Measurements from ENCODE around the gene ZNF135. TPM values are rescaled to one million over a fixed set of nuclear protein-coding genes. Genes with fewer than 3 reads are reported as not detected.

ZNF135 gene
- total and polyA plus RNA-seq, 10 of the 15 experiments (the other 5 are each of a cell fraction or from before 2014, with no cell fraction given) = 0.04 TPM; not detected in 9

DNA sequence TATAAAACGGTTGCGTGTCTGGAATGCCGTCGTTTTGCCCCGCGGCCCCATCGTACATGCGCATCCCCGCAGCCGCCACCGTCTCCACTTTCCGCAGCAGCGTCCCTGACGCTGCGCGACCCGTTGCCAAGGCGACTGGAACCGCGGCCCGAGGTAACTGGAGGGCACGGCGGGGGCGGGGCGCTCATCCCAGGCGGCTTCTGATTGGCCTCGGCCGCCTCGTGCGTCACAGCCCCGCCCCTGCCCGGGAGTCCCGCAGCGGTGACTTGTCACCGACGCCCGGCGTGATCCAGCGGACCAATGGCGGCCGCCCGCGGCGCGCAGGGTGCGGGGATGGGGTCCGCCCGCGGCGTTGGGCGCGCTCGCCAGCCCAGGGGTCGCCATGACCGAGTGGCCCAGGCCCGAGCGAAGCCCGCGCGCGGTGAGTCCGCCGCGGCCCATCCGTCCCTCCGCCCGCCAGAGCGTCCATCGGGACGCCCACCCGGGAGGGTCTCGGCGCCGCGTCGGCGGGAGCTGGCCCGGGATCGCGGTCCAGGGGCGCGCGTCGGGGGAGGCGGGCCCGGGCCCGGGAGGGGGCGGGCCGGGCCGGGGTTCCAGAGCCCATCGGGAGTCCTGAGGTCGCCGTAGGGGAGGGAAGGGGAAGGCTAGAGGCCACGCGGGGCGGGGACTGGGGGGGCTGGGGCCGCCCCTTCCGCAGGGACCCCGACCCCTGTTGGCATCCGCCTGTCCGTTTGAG, 25.2 kb upstream of the ZNF135 start, which contains the start of gene ZSCAN1:
ZSCAN1 (plus strand) TSS at position 285 of the 736 bp plus-strand sequence. CDS start 3,812 bp downstream, outside the sequence.
- WGBS (ENCODE audit: insufficient coverage, insufficient replicate concordance, low lambda C conversion rate, missing lambda C conversion rate) = 95% methylated on average over 51 of the region's 101 CpGs
- Histone ChIP-seq H2AFZ (ENCODE audit: control insufficient read depth, low read depth, low read length) (no peak within 1 kb of the TSS), H3K9ac (ENCODE audit: control insufficient read depth, insufficient read depth, low read length) (no peak within 1 kb of the TSS), H3K27ac (ENCODE audit: control insufficient read depth, insufficient read depth) (no peak within 1 kb of the TSS), H3K9me3 (replicated peaks; ENCODE audit: control insufficient read depth, insufficient read depth, low read length) (no peaks in the 10 kb centered on the region; the same call in 2 of the 3 replicates), H3K4me2 (ENCODE audit: control insufficient read depth, insufficient read depth) (no peak within 1 kb of the TSS), H3K36me3 (ENCODE audit: control insufficient read depth in 2 of 2, insufficient read depth in 2 of 2, low read length in 1 of 2) (no peaks in the 10 kb centered on the region), H3K4me3 (no peak within 1 kb of the TSS), H3K4me1 (ENCODE audit: control insufficient read depth, insufficient read depth, low read length) (no peaks in the 10 kb centered on the region), H3K27me3 (replicated peaks in 1 of 2; ENCODE audit: control insufficient read depth in 2 of 2, insufficient read depth in 2 of 2, low read length in 1 of 2) (no peaks in the 10 kb centered on the region), H4K20me1 (ENCODE audit: control insufficient read depth, insufficient read depth) (no peaks in the 10 kb centered on the region), H3K79me2 (ENCODE audit: control insufficient read depth, insufficient read depth, low read length) (no peaks in the 10 kb centered on the region)
- ChIA-PET POLR2A (no interaction called here), SMC1A (ENCODE audit: uncharacterized antibody, unreplicated experiment) (no interaction called here), RAD21 (ENCODE audit: unreplicated experiment) (no interaction called here), CTCF (no interaction called here)
- no peak for TF ChIP-seq SUZ12 (IDR thresholded peaks at IDR 0.05; ENCODE audit: unreplicated experiment)
- TF ChIP-seq TCF7 (IDR thresholded peaks at IDR 0.05; ENCODE audit: borderline replicate concordance) = no peak
- TF ChIP-seq EP300 (IDR thresholded peaks at IDR 0.05; ENCODE audit: borderline replicate concordance in 1 of 2, control insufficient read depth in 1 of 2, low read depth in 2 of 2, low read length in 2 of 2) = no peak
- TF ChIP-seq, protein P1, sequence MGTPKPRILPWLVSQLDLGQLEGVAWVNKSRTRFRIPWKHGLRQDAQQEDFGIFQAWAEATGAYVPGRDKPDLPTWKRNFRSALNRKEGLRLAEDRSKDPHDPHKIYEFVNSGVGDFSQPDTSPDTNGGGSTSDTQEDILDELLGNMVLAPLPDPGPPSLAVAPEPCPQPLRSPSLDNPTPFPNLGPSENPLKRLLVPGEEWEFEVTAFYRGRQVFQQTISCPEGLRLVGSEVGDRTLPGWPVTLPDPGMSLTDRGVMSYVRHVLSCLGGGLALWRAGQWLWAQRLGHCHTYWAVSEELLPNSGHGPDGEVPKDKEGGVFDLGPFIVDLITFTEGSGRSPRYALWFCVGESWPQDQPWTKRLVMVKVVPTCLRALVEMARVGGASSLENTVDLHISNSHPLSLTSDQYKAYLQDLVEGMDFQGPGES (IDR thresholded peaks at IDR 0.05) = no peak
- TF ChIP-seq ZNF274 (IDR thresholded peaks at IDR 0.05; ENCODE audit: insufficient read depth, insufficient read length) = no peak
- no peak for TF ChIP-seq MAX (IDR thresholded peaks at IDR 0.05; ENCODE audit: low read depth, low read length)
- TF ChIP-seq SIN3A (IDR thresholded peaks at IDR 0.05; ENCODE audit: low read depth, low read length) = no peak
- no peak for TF ChIP-seq NR2C1 (IDR thresholded peaks at IDR 0.05)
- TF ChIP-seq YY1 (IDR thresholded peaks at IDR 0.05; ENCODE audit: low read depth, low read length) = no peak
- TF ChIP-seq CHD2 (IDR thresholded peaks at IDR 0.05; ENCODE audit: borderline replicate concordance, low read depth, low read length) = no peak
- TF ChIP-seq SPI1 (IDR thresholded peaks at IDR 0.05; ENCODE audit: borderline replicate concordance, insufficient read depth, low read depth, low read length) = no peak
- no peak for TF ChIP-seq MEF2A (IDR thresholded peaks at IDR 0.05; ENCODE audit: insufficient read depth, low read depth, low read length)
- no peak for TF ChIP-seq CHD4 (IDR thresholded peaks at IDR 0.05)
- TF ChIP-seq, protein P2, sequence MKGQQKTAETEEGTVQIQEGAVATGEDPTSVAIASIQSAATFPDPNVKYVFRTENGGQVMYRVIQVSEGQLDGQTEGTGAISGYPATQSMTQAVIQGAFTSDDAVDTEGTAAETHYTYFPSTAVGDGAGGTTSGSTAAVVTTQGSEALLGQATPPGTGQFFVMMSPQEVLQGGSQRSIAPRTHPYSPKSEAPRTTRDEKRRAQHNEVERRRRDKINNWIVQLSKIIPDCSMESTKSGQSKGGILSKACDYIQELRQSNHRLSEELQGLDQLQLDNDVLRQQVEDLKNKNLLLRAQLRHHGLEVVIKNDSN (IDR thresholded peaks at IDR 0.05; ENCODE audit: borderline replicate concordance, extremely low read length, insufficient read depth, low read depth, low read length) = no peak
- no peak for TF ChIP-seq RB1 (IDR thresholded peaks at IDR 0.05; ENCODE audit: borderline replicate concordance)
- TF ChIP-seq ZBTB33 (IDR thresholded peaks at IDR 0.05) = no peak
- TF ChIP-seq MYC (IDR thresholded peaks at IDR 0.05; ENCODE audit: insufficient read depth, insufficient read length, insufficient replicate concordance, low read length, severe bottlenecking) = no peak
- TF ChIP-seq SMC3 (IDR thresholded peaks at IDR 0.05; ENCODE audit: borderline replicate concordance, low read length) = no peak
- no peak for TF ChIP-seq ZBED1 (IDR thresholded peaks at IDR 0.05; ENCODE audit: borderline replicate concordance)
- intact Hi-C loops (cut with micrococcal nuclease; ENCODE audit: unreplicated experiment) = no loop called here
- in situ Hi-C loops (cut with MboI) = no loop called here
- no TSS peak for BruUV-seq (replicated peaks)
- ATAC-seq (no peak), FAIRE-seq (no peak), DNase-seq (ENCODE audit: low read depth, low spot score) (no peak)
